ENCODE measurements around the gene MET.

Gene MET

GRCh38 chr7:116788572-116789197, 116.7 kb downstream of the MET start:
- H3K4me3 ChIP-seq (ENCODE audit: low read length) = no peak overlapping the region
- H3K27ac ChIP-seq (ENCODE audit: low read depth, low read length) = no peak overlapping the region
- H3K9ac ChIP-seq (ENCODE audit: low read length) = no peak overlapping the region
- no peaks in the 10 kb centered on the region for H3K4me1 ChIP-seq (ENCODE audit: control insufficient read depth, insufficient read depth, low read length)
- no peaks in the 10 kb centered on the region for H3K27me3 ChIP-seq (ENCODE audit: control insufficient read depth, insufficient read depth, low read length)
- H3K36me3 ChIP-seq (ENCODE audit: control insufficient read depth, insufficient read depth, low read length) = no peaks in the 10 kb centered on the region

DNA sequence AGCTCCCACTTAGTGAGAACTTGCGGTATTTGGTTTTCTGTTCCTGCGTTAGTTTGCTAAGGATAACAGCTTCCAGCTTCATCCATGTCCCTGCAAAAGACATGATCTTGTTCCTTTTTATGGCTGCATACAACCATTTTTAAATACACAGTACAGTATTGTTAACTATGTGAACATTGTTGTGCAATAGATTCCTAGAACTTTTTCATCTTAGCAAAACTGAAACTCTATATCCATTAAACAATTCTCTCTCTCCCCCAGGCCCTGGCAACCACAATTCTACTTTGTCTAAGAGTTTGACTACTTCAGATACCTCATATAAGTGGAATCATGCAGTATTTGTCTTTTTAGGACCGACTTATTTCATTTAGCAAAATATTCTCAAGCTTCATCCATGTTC, 118.0 kb downstream of the MET start:
- Histone ChIP-seq H3K4me1 (ENCODE audit: control insufficient read depth, insufficient read depth, low read length) (no peaks in the 10 kb centered on the region), H3K4me3 (ENCODE audit: low read length) (no peak overlapping the region), H3K27ac (ENCODE audit: low read depth, low read length) (no peak overlapping the region), H3K27me3 (ENCODE audit: control insufficient read depth, insufficient read depth, low read length) (no peaks in the 10 kb centered on the region), H3K36me3 (ENCODE audit: control insufficient read depth, insufficient read depth, low read length) (no peaks in the 10 kb centered on the region), H3K9ac (ENCODE audit: low read length) (no peak overlapping the region)

GRCh38 chr7:116792813-116793212, 120.8 kb downstream of the MET start:
- no peak overlapping the region for H3K4me3 ChIP-seq (ENCODE audit: low read length)
- no peak overlapping the region for H3K27ac ChIP-seq (ENCODE audit: low read depth, low read length)
- H3K4me1 ChIP-seq (ENCODE audit: control insufficient read depth, insufficient read depth, low read length) = no peaks in the 10 kb centered on the region
- H3K27me3 ChIP-seq (ENCODE audit: control insufficient read depth, insufficient read depth, low read length) = no peaks in the 10 kb centered on the region
- H3K9ac ChIP-seq (ENCODE audit: low read length) = no peak overlapping the region
- H3K36me3 ChIP-seq (ENCODE audit: control insufficient read depth, insufficient read depth, low read length) = no peaks in the 10 kb centered on the region

DNA sequence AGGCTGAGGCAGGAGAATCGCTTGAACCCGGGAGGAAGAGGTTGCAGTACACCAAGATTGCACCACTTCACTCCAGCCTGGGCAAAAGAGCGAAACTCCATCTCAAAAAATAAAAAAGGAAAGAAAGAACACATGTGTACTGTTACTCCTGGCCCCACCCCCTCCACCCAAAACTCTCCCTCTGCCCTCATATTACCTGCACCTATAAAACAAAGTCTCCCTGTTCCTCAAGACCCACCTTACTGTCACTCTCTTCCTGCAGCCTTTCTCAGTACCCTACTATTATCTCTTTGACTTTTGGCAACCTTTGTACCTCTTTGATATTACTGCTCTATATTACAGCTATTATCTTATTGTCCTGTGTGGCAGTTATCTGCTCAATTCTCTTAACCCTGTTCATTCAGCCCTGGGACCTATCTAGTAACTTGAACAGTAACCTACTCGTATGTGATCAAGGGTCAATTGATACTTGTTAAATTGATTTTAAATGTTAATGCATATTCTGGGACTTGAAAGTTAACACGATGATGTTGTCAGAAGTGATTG, 121.9 kb downstream of the MET start:
- Histone ChIP-seq H3K27ac (ENCODE audit: low read depth, low read length) (no peak overlapping the region), H3K36me3 (ENCODE audit: control insufficient read depth, insufficient read depth, low read length) (no peaks in the 10 kb centered on the region), H3K4me3 (ENCODE audit: low read length) (no peak overlapping the region), H3K9ac (ENCODE audit: low read length) (no peak overlapping the region), H3K27me3 (ENCODE audit: control insufficient read depth, insufficient read depth, low read length) (no peaks in the 10 kb centered on the region), H3K4me1 (ENCODE audit: control insufficient read depth, insufficient read depth, low read length) (no peaks in the 10 kb centered on the region)

- H3K27ac ChIP-seq (ENCODE audit: low read depth, low read length) = no peak overlapping the region
- no peaks in the 10 kb centered on the region for H3K27me3 ChIP-seq (ENCODE audit: control insufficient read depth, insufficient read depth, low read length)
- H3K9ac ChIP-seq (ENCODE audit: low read length) = no peak overlapping the region
- no peak overlapping the region for H3K4me3 ChIP-seq (ENCODE audit: low read length)
- H3K36me3 ChIP-seq (ENCODE audit: control insufficient read depth, insufficient read depth, low read length) = no peaks in the 10 kb centered on the region
- H3K4me1 ChIP-seq (ENCODE audit: control insufficient read depth, insufficient read depth, low read length) = no peaks in the 10 kb centered on the region
Measured at GRCh38 chr7:116796471-116796870, 124.5 kb downstream of the MET start.

DNA sequence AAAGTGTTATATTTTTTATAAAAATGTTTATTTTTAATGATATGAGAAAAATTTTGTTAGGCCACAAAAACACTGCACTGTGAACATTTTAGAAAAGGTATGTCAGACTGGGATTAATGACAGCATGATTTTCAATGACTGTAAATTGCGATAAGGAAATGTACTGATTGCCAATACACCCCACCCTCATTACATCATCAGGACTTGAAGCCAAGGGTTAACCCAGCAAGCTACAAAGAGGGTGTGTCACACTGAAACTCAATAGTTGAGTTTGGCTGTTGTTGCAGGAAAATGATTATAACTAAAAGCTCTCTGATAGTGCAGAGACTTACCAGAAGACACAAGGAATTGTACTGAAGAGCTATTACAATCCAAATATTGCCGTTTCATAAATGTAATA, 125.6 kb downstream of the MET start:
- Histone ChIP-seq H3K27me3 (ENCODE audit: control insufficient read depth, insufficient read depth, low read length) (no peaks in the 10 kb centered on the region), H3K4me3 (ENCODE audit: low read length) (no peak overlapping the region), H3K4me1 (ENCODE audit: control insufficient read depth, insufficient read depth, low read length) (peaks cover 3% of the 10 kb centered on the region), H3K36me3 (ENCODE audit: control insufficient read depth, insufficient read depth, low read length) (no peaks in the 10 kb centered on the region), H3K27ac (ENCODE audit: low read depth, low read length) (no peak overlapping the region), H3K9ac (ENCODE audit: low read length) (no peak overlapping the region)

- peaks cover 8% of the 10 kb centered on the region for H3K4me1 ChIP-seq (ENCODE audit: control insufficient read depth, insufficient read depth, low read length)
- no peak overlapping the region for H3K27ac ChIP-seq (ENCODE audit: low read depth, low read length)
- no peaks in the 10 kb centered on the region for H3K27me3 ChIP-seq (ENCODE audit: control insufficient read depth, insufficient read depth, low read length)
- H3K9ac ChIP-seq (ENCODE audit: low read length) = no peak overlapping the region
- H3K36me3 ChIP-seq (ENCODE audit: control insufficient read depth, insufficient read depth, low read length) = no peaks in the 10 kb centered on the region
- H3K4me3 ChIP-seq (ENCODE audit: low read length) = no peak overlapping the region
Measured at GRCh38 chr7:116798232-116798631, 126.2 kb downstream of the MET start.

DNA sequence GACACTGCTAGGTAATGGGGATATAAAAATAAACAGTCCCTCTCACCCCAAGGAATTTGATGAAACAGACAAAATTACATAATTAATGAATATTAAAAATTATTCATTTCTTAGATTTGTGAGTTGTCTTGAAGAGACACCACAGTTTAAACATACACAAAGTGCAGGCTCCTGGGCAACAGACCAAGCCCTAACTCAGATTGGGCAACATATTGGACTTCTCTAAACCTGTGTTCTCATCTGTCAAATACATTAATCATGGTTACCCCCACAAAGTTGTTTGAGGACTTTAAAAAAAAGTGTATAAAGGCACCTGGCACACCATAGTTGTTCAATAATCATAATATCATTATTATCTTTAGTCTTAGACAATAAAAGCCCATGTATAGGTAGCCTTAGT, 127.9 kb downstream of the MET start:
- H3K9ac ChIP-seq (ENCODE audit: low read length) = no peak overlapping the region
- no peaks in the 10 kb centered on the region for H3K27me3 ChIP-seq (ENCODE audit: control insufficient read depth, insufficient read depth, low read length)
- H3K36me3 ChIP-seq (ENCODE audit: control insufficient read depth, insufficient read depth, low read length) = no peaks in the 10 kb centered on the region
- H3K4me3 ChIP-seq (ENCODE audit: low read length) = no peak overlapping the region
- peaks cover 8% of the 10 kb centered on the region for H3K4me1 ChIP-seq (ENCODE audit: control insufficient read depth, insufficient read depth, low read length)
- no peak overlapping the region for H3K27ac ChIP-seq (ENCODE audit: low read depth, low read length)

- H3K27ac ChIP-seq (ENCODE audit: low read depth, low read length) = no peak overlapping the region
Measured at GRCh38 chr7:116800594-116800993, 128.6 kb downstream of the MET start.

GRCh38 chr7:116801092-116801710, 129.2 kb downstream of the MET start:
- no peaks in the 10 kb centered on the region for H3K36me3 ChIP-seq (ENCODE audit: control insufficient read depth, insufficient read depth, low read length)
- H3K9ac ChIP-seq (ENCODE audit: low read length) = no peak overlapping the region
- no peaks in the 10 kb centered on the region for H3K27me3 ChIP-seq (ENCODE audit: control insufficient read depth, insufficient read depth, low read length)
- no peak overlapping the region for H3K27ac ChIP-seq (ENCODE audit: low read depth, low read length)
- H3K4me1 ChIP-seq (ENCODE audit: control insufficient read depth, insufficient read depth, low read length) = peaks cover 8% of the 10 kb centered on the region
- no peak overlapping the region for H3K4me3 ChIP-seq (ENCODE audit: low read length)

More at GRCh38 chr7:116800594-116800993, 128.6 kb downstream of the MET start:
- Histone ChIP-seq H3K27me3 (ENCODE audit: control insufficient read depth, insufficient read depth, low read length) (no peaks in the 10 kb centered on the region), H3K4me3 (ENCODE audit: low read length) (no peak overlapping the region), H3K36me3 (ENCODE audit: control insufficient read depth, insufficient read depth, low read length) (no peaks in the 10 kb centered on the region), H3K4me1 (ENCODE audit: control insufficient read depth, insufficient read depth, low read length) (peaks cover 8% of the 10 kb centered on the region), H3K9ac (ENCODE audit: low read length) (no peak overlapping the region)

DNA sequence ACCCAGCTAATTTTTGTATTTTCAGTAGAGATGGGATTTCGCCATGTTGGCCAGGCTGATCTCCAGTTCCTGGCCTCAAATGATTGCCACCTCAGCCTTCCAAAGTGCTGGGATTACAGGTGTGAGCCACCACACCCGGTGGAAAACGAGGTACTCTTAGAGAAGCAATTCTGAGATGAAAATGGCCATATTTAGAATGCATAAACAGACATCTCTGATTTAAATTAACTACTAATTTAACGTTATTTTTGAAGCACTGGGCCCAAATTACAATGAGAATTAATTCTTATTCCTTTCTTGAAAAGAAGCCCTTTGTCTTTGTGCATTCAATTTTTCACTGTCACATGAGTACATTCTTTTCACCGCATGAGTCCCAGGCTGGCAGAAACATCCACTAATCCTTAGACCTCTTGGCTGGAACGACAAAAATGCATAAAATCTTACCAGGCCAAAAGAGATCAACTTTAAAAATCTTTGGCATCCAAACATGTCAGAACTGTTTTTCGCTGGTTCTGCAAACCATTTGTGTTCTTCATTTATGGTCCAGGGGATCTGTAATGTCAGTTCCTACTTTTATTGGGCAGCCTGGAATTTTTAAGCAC, 130.2 kb downstream of the MET start:
- Histone ChIP-seq H3K4me3 (ENCODE audit: low read length) (no peak overlapping the region), H3K9ac (ENCODE audit: low read length) (no peak overlapping the region), H3K36me3 (ENCODE audit: control insufficient read depth, insufficient read depth, low read length) (no peaks in the 10 kb centered on the region), H3K4me1 (ENCODE audit: control insufficient read depth, insufficient read depth, low read length) (peaks cover 8% of the 10 kb centered on the region), H3K27me3 (ENCODE audit: control insufficient read depth, insufficient read depth, low read length) (no peaks in the 10 kb centered on the region), H3K27ac (ENCODE audit: low read depth, low read length) (peak overlapping the region; percentile 27)

GRCh38 chr7:116802746-116803152, 130.8 kb downstream of the MET start:
- H3K4me1 ChIP-seq (ENCODE audit: control insufficient read depth, insufficient read depth, low read length) = peaks cover 8% of the 10 kb centered on the region
- no peaks in the 10 kb centered on the region for H3K27me3 ChIP-seq (ENCODE audit: control insufficient read depth, insufficient read depth, low read length)
- H3K27ac ChIP-seq (ENCODE audit: low read depth, low read length) = peak overlapping the region; percentile 27
- no peak overlapping the region for H3K4me3 ChIP-seq (ENCODE audit: low read length)
- H3K36me3 ChIP-seq (ENCODE audit: control insufficient read depth, insufficient read depth, low read length) = no peaks in the 10 kb centered on the region
- no peak overlapping the region for H3K9ac ChIP-seq (ENCODE audit: low read length)
